ENCODE results near the gene CGB3. TPM values are rescaled to one million over a fixed set of nuclear protein-coding genes. Genes with fewer than 3 reads are reported as not detected.
"Not testable (repeated sequence)": the region's sequence is repeated elsewhere in the genome, so short reads cannot be mapped to it uniquely, and the experiment has no call there.

Gene CGB3
- total RNA-seq, 1 experiment from 2014 or later = not detected

- in situ Hi-C loops (cut with HindIII; ENCODE audit: low sequenced_read_pairs); DNase-seq (ENCODE audit: low spot score): not testable (repeated sequence)
Observed at GRCh38 chr19:49018388-49019241, 5.5 kb downstream of the CGB3 start.

DNA sequence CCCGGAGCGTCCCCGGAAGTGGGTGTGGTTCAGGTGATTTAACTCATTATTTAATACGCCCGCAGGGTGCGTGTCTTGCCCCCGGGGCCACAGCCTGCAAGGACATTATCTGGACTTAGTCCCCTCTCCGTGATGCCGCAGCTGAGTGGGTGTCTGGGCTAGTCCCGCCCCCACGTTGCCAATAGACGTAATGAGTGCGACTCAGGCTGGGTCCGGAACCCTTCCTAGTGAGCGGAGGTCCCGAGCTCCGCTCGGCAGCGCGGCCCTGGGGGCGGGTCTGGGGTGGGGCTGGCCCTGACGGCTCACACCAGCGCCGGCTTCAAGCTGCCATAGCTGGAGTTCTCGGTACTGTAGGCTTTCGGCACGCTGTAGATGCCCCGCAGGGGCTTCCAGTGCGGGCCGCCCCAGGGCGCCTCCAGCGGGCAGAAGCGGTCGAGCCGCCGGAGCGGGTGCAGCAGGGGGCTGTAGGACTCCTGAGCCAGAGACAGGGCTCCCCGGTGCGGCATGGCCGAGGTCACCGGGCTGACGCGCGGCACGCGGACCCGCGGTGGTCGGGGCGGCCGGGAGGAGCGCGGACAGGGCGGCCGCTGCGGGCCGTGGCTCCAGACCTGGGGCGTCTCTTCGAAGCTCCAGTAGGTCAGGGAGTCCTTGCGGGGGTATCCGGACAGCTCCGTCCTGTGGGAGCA, 6.3 kb downstream of the CGB3 start:
- DNase-seq (ENCODE audit: low spot score) = peak; percentile 15
- in situ Hi-C loops (cut with HindIII; ENCODE audit: low sequenced_read_pairs) = no loop called here

DNA sequence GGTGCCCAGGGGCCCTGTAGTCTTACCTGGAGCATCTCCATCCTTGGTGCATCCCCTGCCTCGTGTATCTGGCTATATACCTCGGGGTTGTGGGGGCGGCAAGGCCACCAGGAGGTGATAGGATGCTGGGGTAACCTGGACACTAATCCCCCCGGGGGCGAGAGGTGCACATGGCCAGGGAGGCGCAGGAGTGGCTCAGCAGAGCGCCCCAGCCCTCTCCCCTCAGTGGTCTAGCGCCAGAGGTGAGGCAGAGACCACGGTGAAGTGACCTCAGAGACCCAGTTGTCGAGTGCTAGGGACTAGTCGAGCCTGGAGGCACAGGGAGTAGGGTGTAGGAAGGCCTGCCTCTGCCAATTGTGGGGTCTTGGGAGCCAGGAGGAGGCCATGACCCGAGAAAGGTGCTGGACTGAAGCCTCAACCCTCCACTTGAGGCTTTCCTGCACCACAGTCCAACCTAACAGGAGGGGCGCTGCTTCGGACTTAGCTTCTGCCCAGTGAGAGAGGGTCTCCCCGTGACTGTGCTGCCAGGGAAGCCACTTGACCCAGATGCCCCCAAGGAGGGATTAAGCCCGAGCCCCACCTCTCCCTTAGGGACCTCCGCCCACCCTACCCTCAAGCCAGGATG, 7.0 kb downstream of the CGB3 start, which contains the start of gene LHB:
TSS of gene LHB (minus strand) at position 51 of the 625 bp plus-strand sequence. CDS start at position 41, 10 bp downstream.
- no peak for DNase-seq (ENCODE audit: low spot score)
- in situ Hi-C loops (cut with HindIII; ENCODE audit: low sequenced_read_pairs) = no loop called here

DNA sequence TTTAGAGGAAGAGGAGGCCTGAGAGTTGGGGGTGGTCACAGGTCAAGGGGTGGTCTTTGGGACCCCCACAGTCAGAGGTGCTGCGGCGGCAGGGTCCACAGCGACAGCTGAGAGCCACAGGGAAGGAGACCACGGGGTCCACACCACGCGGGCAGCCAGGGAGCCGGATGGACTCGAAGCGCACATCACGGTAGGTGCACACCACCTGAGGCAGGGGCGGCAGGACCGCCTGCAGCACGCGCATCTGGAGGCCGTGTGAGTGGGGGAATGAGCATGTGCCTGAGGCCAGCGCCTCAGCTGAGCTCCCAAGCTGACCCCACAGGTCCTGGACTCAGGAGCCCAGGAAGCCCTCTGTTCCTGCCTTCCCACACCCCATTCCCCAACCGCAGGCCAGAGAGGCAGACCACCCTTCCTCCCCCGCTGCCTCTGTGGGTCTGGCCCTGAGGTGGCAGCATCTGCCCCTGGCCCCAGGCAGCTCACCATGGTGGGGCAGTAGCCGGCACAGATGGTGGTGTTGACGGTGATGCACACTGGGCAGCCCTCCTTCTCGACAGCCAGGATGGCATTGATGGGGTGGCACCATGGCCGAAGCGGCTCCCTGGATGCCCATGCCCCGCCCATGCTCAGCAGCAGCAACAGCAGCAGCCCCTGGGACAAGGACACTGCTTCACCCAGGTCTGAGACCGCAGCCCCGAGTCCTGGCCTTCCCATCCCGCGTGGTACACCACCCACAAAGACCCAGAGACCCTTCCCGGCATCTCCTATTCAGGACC, 7.9 kb downstream of the CGB3 start:
- in situ Hi-C loops (cut with HindIII; ENCODE audit: low sequenced_read_pairs) = no loop called here
- no peak for DNase-seq (ENCODE audit: low spot score)

- DNase-seq (ENCODE audit: low spot score) = no peak
- in situ Hi-C loops (cut with HindIII; ENCODE audit: low sequenced_read_pairs) = no loop called here
Observed at GRCh38 chr19:49014870-49015255, 9.3 kb downstream of the CGB3 start.

GRCh38 chr19:49014123-49014869, 9.8 kb downstream of the CGB3 start:
- in situ Hi-C loops (cut with HindIII; ENCODE audit: low sequenced_read_pairs) = no loop called here
- no peak for DNase-seq (ENCODE audit: low spot score)

DNA sequence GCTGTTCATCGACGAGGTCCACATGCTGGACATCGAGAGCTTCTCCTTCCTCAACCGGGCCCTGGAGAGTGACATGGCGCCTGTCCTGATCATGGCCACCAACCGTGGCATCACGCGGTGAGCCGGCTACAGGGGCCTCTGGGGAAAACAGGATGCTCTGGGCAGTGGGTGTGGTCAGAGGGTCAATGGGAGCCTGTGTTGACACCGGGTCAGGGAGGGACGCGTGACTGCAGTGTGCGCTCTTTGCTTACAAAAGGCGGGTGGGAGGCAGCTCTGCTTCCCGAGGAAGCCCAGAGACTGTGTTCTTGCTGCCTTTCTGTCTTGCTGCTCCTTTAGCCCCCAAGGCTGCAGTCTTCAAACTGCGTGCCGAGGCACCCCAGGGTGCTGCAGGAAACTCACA, 12.9 kb downstream of the CGB3 start:
- in situ Hi-C loops (cut with HindIII; ENCODE audit: low sequenced_read_pairs) = no loop called here

GRCh38 chr19:49010453-49010852, 13.7 kb downstream of the CGB3 start:
- in situ Hi-C loops (cut with HindIII; ENCODE audit: low sequenced_read_pairs) = no loop called here

More for the DNA sequence above, 12.9 kb downstream of the CGB3 start:
- DNase-seq (ENCODE audit: low spot score) = no peak

DNA sequence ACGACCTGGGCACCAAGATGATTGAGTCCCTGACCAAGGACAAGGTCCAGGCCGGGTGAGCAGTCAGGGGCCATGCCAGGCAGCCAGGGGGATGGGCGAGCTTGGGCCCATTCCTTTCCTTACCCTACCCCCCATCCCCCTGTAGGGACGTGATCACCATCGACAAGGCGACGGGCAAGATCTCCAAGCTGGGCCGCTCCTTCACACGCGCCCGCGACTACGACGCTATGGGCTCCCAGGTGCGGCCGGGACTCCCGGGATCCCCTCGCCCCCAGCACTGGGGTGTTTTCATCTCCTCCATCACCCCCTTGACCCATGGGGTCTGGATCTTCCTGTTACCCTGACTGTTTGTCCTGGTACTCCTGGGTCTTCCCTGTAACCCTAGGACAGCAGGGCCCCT, 14.3 kb downstream of the CGB3 start:
- in situ Hi-C loops (cut with HindIII; ENCODE audit: low sequenced_read_pairs) = no loop called here

More at GRCh38 chr19:49010453-49010852, 13.7 kb downstream of the CGB3 start:
- no peak for DNase-seq (ENCODE audit: low spot score)

GRCh38 chr19:49006905-49007304, 17.2 kb downstream of the CGB3 start:
- no peak for DNase-seq (ENCODE audit: low spot score)

More for the DNA sequence above, 14.3 kb downstream of the CGB3 start:
- no peak for DNase-seq (ENCODE audit: low spot score)

GRCh38 chr19:49004964-49005614, 19.0 kb downstream of the CGB3 start:
- in situ Hi-C loops (cut with HindIII; ENCODE audit: low sequenced_read_pairs) = no loop called here
- DNase-seq (ENCODE audit: low spot score) = no peak

More at GRCh38 chr19:49006905-49007304, 17.2 kb downstream of the CGB3 start:
- in situ Hi-C loops (cut with HindIII; ENCODE audit: low sequenced_read_pairs) = no loop called here

- in situ Hi-C loops (cut with HindIII; ENCODE audit: low sequenced_read_pairs) = no loop called here
- DNase-seq (ENCODE audit: low spot score) = no peak
Observed at GRCh38 chr19:49004133-49004532, 20.0 kb downstream of the CGB3 start.

DNA sequence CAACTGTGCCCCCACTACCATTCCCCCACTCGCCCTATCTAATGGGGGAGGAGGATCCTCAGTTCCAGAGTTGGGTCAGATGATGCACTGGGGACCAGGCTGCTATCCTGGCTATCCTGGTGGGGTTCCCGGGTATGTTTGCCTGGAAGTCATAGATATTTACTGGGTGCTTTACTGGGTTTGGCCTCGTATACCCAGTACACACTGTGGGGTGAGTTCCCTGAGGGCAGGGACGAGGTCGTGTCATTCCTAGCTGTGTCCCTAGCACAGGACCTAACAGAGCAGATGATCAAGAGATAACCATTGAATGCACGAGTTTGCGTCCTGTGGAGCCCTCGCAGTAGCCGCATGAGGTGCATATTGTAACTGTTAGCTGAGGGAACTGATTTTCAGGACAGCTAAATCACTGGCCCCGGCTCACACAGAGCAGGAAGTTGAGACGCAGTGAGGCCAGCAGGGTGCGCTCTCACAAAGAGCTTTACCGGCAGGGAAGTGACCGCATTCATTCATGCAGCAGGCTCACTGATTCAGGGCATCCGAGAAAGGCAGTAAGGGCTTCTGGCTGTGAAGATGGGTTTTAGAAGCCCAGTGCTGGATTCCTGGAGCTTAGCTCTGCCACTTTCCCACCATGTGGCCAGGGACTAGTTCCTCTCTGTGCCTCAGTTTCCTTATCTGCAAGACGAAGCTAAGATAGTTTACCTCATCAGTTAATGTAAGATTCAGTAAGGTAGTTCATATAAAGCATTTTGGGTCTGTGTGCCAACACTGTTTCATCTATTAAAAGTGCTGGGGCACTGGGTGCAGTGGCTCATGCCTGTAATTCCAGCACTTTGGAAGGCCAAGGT, 24.4 kb downstream of the CGB3 start:
- DNase-seq (ENCODE audit: low spot score) = peak; percentile 38
- in situ Hi-C loops (cut with HindIII; ENCODE audit: low sequenced_read_pairs) = no loop called here

DNA sequence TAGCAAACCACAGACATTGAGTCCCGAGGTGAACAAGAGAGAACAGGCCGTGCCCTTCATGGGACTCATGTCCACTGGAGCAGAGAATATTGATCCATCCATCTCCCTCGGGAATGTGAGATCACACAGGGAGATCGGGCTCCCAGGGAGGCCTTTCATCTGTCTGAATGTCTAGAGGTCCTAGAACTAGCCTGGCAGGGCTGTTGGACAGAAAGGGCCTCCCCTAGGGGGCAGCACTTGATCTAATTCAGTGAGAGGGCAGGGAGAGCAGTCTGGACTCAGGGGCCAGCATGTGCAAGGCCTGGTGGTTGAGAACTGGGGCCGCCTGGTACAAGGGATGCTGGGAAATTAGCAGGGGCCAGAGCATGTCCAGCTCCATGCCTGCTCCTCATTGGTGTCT, 26.2 kb downstream of the CGB3 start:
- peak; percentile 33 for DNase-seq (ENCODE audit: low spot score)
- in situ Hi-C loops (cut with HindIII; ENCODE audit: low sequenced_read_pairs) = no loop called here

- in situ Hi-C loops (cut with HindIII; ENCODE audit: low sequenced_read_pairs) = no loop called here
Observed at GRCh38 chr19:48994035-48994386, 30.1 kb downstream of the CGB3 start.

GRCh38 chr19:48993175-48994034, 30.7 kb downstream of the CGB3 start, which contains the start of the genes GYS1 and RUVBL2:
Gene GYS1 (minus strand): TSS chr19:48993309. CDS start chr19:48993112, 197 bp downstream.
Gene RUVBL2 (plus strand): TSS chr19:48993887. CDS start chr19:48993912, 25 bp downstream.
- in situ Hi-C loops (cut with HindIII; ENCODE audit: low sequenced_read_pairs) = no loop called here
- peak; percentile 100 for DNase-seq (ENCODE audit: low spot score)

More at GRCh38 chr19:48994035-48994386, 30.1 kb downstream of the CGB3 start:
- no peak for DNase-seq (ENCODE audit: low spot score)
